ENCODE measurements around the gene SFTA2.
A peak's percentile ranks its signal among the peaks of the same experiment; 100 is the strongest.

DNA sequence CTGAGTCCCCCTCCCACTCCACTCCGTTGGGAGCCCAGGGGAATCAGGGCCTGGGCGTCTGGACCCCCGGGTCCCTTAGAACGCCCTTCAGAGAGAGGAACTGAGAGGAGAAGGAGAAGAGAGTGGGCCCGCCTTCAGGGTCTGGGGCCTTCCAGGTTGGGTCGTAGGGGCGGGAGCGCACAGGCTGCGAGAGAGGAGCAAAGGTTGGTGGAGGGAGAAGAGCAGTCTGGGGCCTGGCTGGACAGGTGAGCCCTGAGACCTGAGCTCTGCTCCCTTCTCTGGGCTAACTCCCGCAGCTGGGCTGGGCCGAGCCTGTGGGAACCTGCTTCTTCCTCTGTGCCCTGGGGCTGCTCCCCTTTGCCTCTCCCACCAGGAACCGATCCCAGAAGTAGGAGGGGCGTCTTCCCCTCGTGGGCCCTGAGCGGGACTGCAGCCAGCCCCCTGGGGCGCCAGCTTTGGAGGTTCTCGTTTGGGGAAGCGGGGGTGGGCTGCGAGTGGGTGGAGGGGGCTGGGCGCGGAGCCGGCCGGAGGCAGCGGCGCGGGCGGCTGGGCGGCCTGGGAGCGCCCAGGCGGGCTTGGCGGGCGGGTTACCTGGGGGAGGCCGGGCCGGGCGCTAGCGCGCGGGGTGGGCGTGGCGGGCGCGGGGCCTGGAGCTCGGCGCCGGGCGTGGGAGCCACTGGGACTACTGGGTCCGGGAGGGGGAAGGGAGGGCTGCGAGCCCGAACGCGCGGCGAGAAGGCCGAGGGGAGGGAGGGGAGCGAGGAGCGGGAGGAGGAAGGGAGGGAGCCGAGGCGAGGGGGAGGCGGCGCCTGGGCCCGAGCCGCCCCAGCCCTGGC, 48.1 kb downstream of the SFTA2 start, which contains the start of gene DDR1:
- peak in 3 of 4 donors; percentile 64 to 79 (median 68) for TF ChIP-seq POLR2A (IDR thresholded peaks at IDR 0.05)
- TF ChIP-seq, protein P1, sequence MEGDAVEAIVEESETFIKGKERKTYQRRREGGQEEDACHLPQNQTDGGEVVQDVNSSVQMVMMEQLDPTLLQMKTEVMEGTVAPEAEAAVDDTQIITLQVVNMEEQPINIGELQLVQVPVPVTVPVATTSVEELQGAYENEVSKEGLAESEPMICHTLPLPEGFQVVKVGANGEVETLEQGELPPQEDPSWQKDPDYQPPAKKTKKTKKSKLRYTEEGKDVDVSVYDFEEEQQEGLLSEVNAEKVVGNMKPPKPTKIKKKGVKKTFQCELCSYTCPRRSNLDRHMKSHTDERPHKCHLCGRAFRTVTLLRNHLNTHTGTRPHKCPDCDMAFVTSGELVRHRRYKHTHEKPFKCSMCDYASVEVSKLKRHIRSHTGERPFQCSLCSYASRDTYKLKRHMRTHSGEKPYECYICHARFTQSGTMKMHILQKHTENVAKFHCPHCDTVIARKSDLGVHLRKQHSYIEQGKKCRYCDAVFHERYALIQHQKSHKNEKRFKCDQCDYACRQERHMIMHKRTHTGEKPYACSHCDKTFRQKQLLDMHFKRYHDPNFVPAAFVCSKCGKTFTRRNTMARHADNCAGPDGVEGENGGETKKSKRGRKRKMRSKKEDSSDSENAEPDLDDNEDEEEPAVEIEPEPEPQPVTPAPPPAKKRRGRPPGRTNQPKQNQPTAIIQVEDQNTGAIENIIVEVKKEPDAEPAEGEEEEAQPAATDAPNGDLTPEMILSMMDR (IDR thresholded peaks at IDR 0.05): peak in 1 of 6 experiments; percentile 10

Measured in esophagus squamous epithelium (tissue), 4 donors.